NCI-H510A treated with DMSO at 0.1 percent for 48 hours (cell line): Measurements from ENCODE around the gene TMEM150A.
A peak's percentile ranks its signal among the peaks of the same experiment; 100 is the strongest.
"Not testable (repeated sequence)": the region's sequence is repeated elsewhere in the genome, so short reads cannot be mapped to it uniquely, and the experiment has no call there.

ENCODE experiments used
- DNase-seq: peaks from one replicate; lab custom pipeline; 2025; lab: John Stamatoyannopoulos, UW

Gene TMEM150A

GRCh38 chr2:85566265-85566664 lies 36.2 kb downstream of the TMEM150A start:
- DNase-seq: no peak

GRCh38 chr2:85564144-85564563 lies 38.3 kb downstream of the TMEM150A start:
- DNase-seq: no peak

- peak; percentile 95 for DNase-seq
Measured at GRCh38 chr2:85561280-85562212, 41.0 kb downstream of the TMEM150A start, which contains the start of gene GGCX. Gene GGCX (minus strand): TSS chr2:85561493. CDS start chr2:85561428, 65 bp downstream.

- no peak for DNase-seq
Measured at GRCh38 chr2:85560812-85561279, 41.7 kb downstream of the TMEM150A start.

GRCh38 chr2:85560403-85560726 lies 42.1 kb downstream of the TMEM150A start:
- DNase-seq: not testable (repeated sequence)

- no peak for DNase-seq
Measured at GRCh38 chr2:85558160-85558559, 44.3 kb downstream of the TMEM150A start.

- DNase-seq: no peak
Measured at GRCh38 chr2:85557130-85557529, 45.4 kb downstream of the TMEM150A start.

- DNase-seq: no peak
Measured at GRCh38 chr2:85554980-85555612, 47.4 kb downstream of the TMEM150A start.

- DNase-seq: no peak
Measured at GRCh38 chr2:85553184-85553583, 49.3 kb downstream of the TMEM150A start.

- peak; percentile 85 for DNase-seq
Measured at GRCh38 chr2:85551698-85552678, 50.5 kb downstream of the TMEM150A start.

- no peak for DNase-seq
Measured at GRCh38 chr2:85550486-85550885, 52.0 kb downstream of the TMEM150A start.

- no peak for DNase-seq
Measured at GRCh38 chr2:85549826-85550225, 52.7 kb downstream of the TMEM150A start.

GRCh38 chr2:85549095-85549494 lies 53.4 kb downstream of the TMEM150A start:
- DNase-seq: no peak

GRCh38 chr2:85548608-85548900 lies 53.9 kb downstream of the TMEM150A start:
- DNase-seq: no peak
